Prostate gland (tissue), 2 donors: ENCODE results near the gene DEAF1. TPM values are rescaled to one million over a fixed set of nuclear protein-coding genes. Genes with fewer than 3 reads are reported as not detected.

Experiments used
- DNase-seq: peaks from one replicate; pipeline ENCODE4 v3.0.0-alpha.2; 2019; ENCODE audit warnings: low spot score
- H3K27ac ChIP-seq, 2 donors: fragments of 200-600 bp; sonication (generic); 2 replicates each; pipeline ENCODE4 v1.5.1; 2017 to 2019
- H3K27me3 ChIP-seq: fragments of 200-600 bp; sonication (generic); replicated peaks from 2 replicates; pipeline ENCODE4 v1.5.1; 2019; ENCODE audit not compliant: insufficient read depth
- H3K36me3 ChIP-seq, 2 donors: fragments of 200-600 bp; sonication (generic); 1 replicate in 1 of 2; 2 replicates in 1 of 2; pipeline versions ENCODE4 v1.5.1 to v1.8.1; 2017 to 2019
- H3K4me1 ChIP-seq: fragments of 200-600 bp; sonication (generic); replicated peaks from 2 replicates; pipeline ENCODE4 v1.5.1; 2019
- H3K4me3 ChIP-seq, 2 donors: fragments of 200-600 bp; sonication (generic); 2 replicates each; pipeline ENCODE4 v1.5.1; 2017 to 2019
- H3K9me3 ChIP-seq: fragments of 200-600 bp; sonication (generic); 2 replicates; pipeline ENCODE4 v1.5.1; 2017
- CTCF ChIP-seq, 4 experiments: fragments of 200-600 bp in 2 of 4; fragments of 450-650 bp in 2 of 4; sonication (generic) in 2 of 4; IDR thresholded peaks; 1 replicate in 3 of 4; 2 replicates in 1 of 4; pipeline ENCODE4 v1.5.1; 2016 to 2019; ENCODE audit warnings: antibody characterized with exemption in 4 of 4, mild to moderate bottlenecking in 2 of 4, moderate library complexity in 2 of 4
- POLR2A ChIP-seq: fragments of 450-650 bp; IDR thresholded peaks from one replicate; pipeline ENCODE4 v1.6.1; 2016; ENCODE audit warnings: antibody characterized with exemption, mild to moderate bottlenecking
- POLR2AphosphoS5 ChIP-seq: sonication (generic); formaldehyde crosslinking; IDR thresholded peaks from one replicate; pipeline ENCODE4 v1.6.1; 2017; ENCODE audit warnings: antibody characterized with exemption
- WGBS: methylation state at CpG from one replicate; pipeline ENCODE4 v1.1.5; 2018; 5-methylcytosine and 5-hydroxymethylcytosine counted together
- intact Hi-C: fragments of 100-400 bp; cut with DNase I; formaldehyde crosslinking; loops from one replicate; pipeline ENCODE4 v1.14.2; 2022
- total RNA-seq, 2 donors: library from RNA; depleted of rRNA; stranded (reverse); fragments of >200 nt; gene quantifications; one replicate each; pipeline ENCODE4 v1.1.0, GENCODE V29; 2016

The DEAF1 gene
- total RNA-seq, 2 donors from 2014 or later, result 53.5 to 102 TPM

DNA sequence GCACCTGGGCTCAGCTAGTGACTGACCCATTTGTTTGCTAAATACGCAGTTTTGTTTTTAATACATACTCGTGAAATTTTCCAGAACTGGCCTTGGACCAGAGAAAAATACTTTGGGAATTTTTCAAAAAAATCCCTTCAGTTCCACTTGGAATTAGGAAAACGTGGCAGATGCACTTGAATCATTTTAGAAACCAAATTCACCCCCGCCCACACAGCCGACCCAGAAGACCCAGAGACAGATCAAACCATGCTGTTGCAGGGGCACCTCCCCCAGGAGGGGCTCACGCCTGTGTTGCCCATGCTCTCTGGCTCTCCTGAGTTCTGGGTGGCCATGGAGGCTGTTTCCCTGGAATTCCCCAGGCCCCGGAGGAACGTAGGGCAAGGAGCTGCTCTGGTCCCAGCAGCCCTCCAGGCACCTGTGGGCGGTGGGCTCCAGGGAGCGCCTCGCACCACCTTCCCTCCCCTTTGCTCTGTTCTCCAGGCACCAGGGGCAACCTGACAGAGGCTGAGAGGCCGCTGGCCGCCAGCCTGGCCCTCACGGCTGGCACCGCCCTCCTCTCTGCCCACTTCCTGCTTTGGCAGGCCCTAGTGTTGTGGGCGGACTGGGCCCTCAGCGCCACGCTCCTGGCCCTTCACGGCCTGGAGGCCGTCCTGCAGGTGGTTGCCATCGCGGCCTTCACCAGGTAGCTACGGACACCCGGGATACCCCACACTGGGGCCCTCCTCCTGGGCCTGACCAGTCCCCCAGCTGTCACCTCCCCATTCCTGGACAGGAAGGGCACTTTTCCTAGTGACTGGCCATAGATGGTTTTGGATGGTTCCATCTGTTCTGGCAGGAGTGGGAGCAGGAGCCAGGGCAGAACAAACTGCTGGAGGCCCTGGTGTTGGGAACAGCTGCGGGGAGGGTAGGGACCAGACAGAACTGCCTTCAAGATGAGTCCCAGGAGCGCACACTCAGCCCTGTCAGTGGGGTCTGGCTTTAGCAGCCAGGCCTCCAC lies 7.7 kb upstream of the DEAF1 start:
- TF ChIP-seq POLR2A, result no peak
- TF ChIP-seq POLR2AphosphoS5, result peak; percentile 62
- TF ChIP-seq CTCF (IDR thresholded peaks at IDR 0.05), result no peak
- DNase-seq, result peak; percentile 53
- Histone ChIP-seq H3K4me1 (peaks cover 25% of the 10 kb centered on the region), H3K9me3 (no peaks in the 10 kb centered on the region), H3K27me3 (no peaks in the 10 kb centered on the region), H3K4me3 (no peak overlapping the region), H3K27ac (peak overlapping the region; percentile 76 to 91), H3K36me3 (no peaks in the 10 kb centered on the region)
- WGBS, result 55% methylated on average over 26 of the region's 26 CpGs
- intact Hi-C loops, result no loop called here

DNA sequence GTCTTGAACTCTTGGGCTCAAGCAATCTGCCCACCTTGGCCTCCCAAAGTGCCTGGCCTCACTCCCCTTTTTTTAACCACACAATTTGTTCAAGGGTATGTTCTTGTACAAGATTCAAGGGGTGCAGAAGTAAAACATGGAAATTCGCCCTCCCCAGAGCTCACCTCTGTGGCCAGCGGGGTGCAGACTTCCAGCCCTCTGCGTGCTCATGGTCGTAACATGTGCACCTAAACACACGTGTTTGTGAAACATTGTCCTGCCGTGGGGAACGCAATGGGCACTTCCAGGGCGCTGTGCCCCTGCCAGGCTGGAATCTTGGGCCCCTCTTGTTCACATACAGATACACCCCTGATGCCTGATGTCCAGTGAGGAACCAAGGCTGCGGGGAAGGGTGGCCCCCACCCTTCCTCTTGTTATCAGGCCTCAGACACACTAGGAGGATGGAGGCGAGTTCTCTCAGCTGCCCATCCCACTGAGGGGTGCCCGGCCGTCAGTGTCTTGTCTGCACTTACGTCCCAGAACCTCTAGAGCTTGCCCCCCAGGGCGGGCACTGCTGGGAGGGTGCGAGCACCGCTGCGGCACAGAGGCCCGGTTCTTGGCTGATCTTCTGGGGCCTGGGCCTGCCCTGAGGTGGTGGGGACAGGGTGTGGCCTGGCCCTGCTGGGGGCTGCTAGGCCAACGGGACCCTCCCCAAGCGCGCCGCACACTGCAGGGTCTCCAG lies 6.9 kb upstream of the DEAF1 start:
- H3K27me3 ChIP-seq, result no peaks in the 10 kb centered on the region
- H3K9me3 ChIP-seq, result no peaks in the 10 kb centered on the region
- H3K36me3 ChIP-seq, result no peaks in the 10 kb centered on the region
- intact Hi-C loops, result no loop called here
- no peak overlapping the region for H3K4me3 ChIP-seq
- peaks cover 24% of the 10 kb centered on the region for H3K4me1 ChIP-seq
- 92% methylated on average over 15 of the region's 22 CpGs for WGBS
- DNase-seq, result no peak
- no peak for TF ChIP-seq POLR2AphosphoS5
- no peak for TF ChIP-seq CTCF (IDR thresholded peaks at IDR 0.05)
- TF ChIP-seq POLR2A, result no peak
- H3K27ac ChIP-seq, result peak overlapping the region; percentile 76 to 91

- no peak for TF ChIP-seq POLR2AphosphoS5
- TF ChIP-seq POLR2A, result no peak
- intact Hi-C loops, result no loop called here
- H3K9me3 ChIP-seq, result no peaks in the 10 kb centered on the region
- DNase-seq, result no peak
- H3K27me3 ChIP-seq, result no peaks in the 10 kb centered on the region
- H3K4me3 ChIP-seq, result no peak overlapping the region
- H3K4me1 ChIP-seq, result peaks cover 17% of the 10 kb centered on the region
- H3K36me3 ChIP-seq, result no peaks in the 10 kb centered on the region
- 100% methylated on average over 1 of the region's 1 CpG for WGBS
- H3K27ac ChIP-seq, result no peak overlapping the region
Measured at GRCh38 chr11:699753-700152, 4.7 kb upstream of the DEAF1 start.

DNA sequence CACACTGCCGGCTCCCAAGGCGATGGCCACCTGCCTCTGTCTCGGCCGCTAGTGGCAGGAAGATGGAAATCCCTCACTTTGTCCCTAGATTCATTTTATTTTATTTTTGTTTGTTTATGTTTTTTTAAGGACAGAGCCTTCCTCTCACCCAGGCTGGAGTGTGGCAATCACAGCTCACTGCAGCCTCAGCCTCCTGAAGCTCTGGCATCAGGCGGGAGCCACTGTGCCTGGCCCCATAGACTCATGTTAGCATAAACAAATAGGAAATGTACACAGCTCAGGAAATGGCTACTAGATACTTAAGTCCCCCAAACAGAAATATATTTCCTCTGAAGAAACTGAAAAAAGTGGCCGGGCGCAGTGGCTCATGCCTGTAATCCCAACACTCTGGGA lies 4.1 kb upstream of the DEAF1 start:
- DNase-seq, result no peak
- intact Hi-C loops, result no loop called here
- Histone ChIP-seq H3K9me3 (no peaks in the 10 kb centered on the region), H3K4me1 (peaks cover 17% of the 10 kb centered on the region), H3K27ac (no peak overlapping the region), H3K36me3 (no peaks in the 10 kb centered on the region), H3K4me3 (no peak overlapping the region), H3K27me3 (no peaks in the 10 kb centered on the region)
- WGBS, result 88% methylated on average over 7 of the region's 7 CpGs
- no peak for TF ChIP-seq POLR2A

- H3K4me3 ChIP-seq, result no peak overlapping the region
- H3K9me3 ChIP-seq, result no peaks in the 10 kb centered on the region
- intact Hi-C loops, result no loop called here
- TF ChIP-seq CTCF (IDR thresholded peaks at IDR 0.05) (no peak), POLR2AphosphoS5 (no peak), POLR2A (no peak)
- H3K27ac ChIP-seq, result peak overlapping the region in 1 of 2 donors; percentile 18
- 68% methylated on average over 17 of the region's 17 CpGs for WGBS
- H3K4me1 ChIP-seq, result peaks cover 21% of the 10 kb centered on the region
- no peaks in the 10 kb centered on the region for H3K27me3 ChIP-seq
- DNase-seq, result no peak
- H3K36me3 ChIP-seq, result no peaks in the 10 kb centered on the region
Measured at GRCh38 chr11:698493-699115, 3.6 kb upstream of the DEAF1 start.
